ENCODE data around the gene HRH1. TPM values are rescaled to one million over a fixed set of nuclear protein-coding genes. Genes with fewer than 3 reads are reported as not detected.
"Not testable (repeated sequence)": the region's sequence is repeated elsewhere in the genome, so short reads cannot be mapped to it uniquely, and the experiment has no call there.

Gene HRH1
- total RNA-seq, 1 donor from 2014 or later = not detected

DNA sequence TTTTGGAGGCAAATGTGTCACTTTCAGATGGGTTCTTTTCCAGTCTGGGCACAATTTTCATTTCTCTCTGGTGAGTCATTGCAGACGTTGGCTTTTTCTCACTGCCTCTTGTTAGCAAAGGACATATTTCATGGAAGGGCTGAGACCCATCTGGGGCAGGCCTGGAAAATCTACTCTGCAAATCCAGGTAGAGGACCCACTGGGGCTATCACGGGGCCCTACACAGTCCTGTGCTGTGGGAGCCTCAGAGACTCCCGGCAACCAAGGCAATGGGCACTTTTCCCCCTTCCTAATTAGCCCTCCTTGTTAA lies 58.0 kb downstream of the HRH1 start:
- H3K27ac Mint-ChIP-seq (ENCODE audit: unreplicated experiment) = no peak overlapping the region

DNA sequence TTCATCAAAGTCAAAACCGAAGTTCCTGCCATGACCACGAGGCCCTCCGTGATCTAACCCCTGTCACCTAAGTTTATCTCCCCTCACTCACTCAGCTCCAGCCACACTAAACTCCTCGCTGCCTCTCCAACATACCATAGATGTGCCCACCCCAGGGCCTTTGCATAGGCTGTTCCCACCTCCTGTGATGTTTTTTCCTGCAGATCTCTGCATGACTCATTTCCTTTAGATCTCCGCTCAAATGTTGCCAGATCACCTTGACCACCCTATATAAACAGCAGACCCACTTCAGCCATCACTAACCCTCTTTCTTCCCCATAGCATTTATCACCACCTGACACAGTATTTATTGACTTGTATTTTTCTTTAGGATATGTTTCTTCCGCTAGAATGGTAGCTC lies 58.5 kb downstream of the HRH1 start:
- Mint-ChIP-seq H3K27ac (ENCODE audit: unreplicated experiment) (no peak overlapping the region), H3K4me1 (ENCODE audit: low read depth, unreplicated experiment) (no peaks in the 10 kb centered on the region), H3K9me3 (ENCODE audit: unreplicated experiment) (no peaks in the 10 kb centered on the region), H3K27me3 (ENCODE audit: unreplicated experiment) (no peaks in the 10 kb centered on the region), H3K36me3 (ENCODE audit: unreplicated experiment) (no peaks in the 10 kb centered on the region), H3K4me3 (ENCODE audit: unreplicated experiment) (no peak overlapping the region)
- no peak for DNase-seq
- TF ChIP-seq CTCF (IDR thresholded peaks at IDR 0.05; ENCODE audit: partially characterized antibody, unreplicated experiment) = no peak

More for the DNA sequence above, 58.0 kb downstream of the HRH1 start:
- Mint-ChIP-seq H3K27me3 (ENCODE audit: unreplicated experiment) (no peaks in the 10 kb centered on the region), H3K4me1 (ENCODE audit: low read depth, unreplicated experiment) (no peaks in the 10 kb centered on the region), H3K9me3 (ENCODE audit: unreplicated experiment) (no peaks in the 10 kb centered on the region), H3K36me3 (ENCODE audit: unreplicated experiment) (no peaks in the 10 kb centered on the region), H3K4me3 (ENCODE audit: unreplicated experiment) (no peak overlapping the region)
- TF ChIP-seq CTCF (IDR thresholded peaks at IDR 0.05; ENCODE audit: partially characterized antibody, unreplicated experiment) = no peak
- no peak for DNase-seq

DNA sequence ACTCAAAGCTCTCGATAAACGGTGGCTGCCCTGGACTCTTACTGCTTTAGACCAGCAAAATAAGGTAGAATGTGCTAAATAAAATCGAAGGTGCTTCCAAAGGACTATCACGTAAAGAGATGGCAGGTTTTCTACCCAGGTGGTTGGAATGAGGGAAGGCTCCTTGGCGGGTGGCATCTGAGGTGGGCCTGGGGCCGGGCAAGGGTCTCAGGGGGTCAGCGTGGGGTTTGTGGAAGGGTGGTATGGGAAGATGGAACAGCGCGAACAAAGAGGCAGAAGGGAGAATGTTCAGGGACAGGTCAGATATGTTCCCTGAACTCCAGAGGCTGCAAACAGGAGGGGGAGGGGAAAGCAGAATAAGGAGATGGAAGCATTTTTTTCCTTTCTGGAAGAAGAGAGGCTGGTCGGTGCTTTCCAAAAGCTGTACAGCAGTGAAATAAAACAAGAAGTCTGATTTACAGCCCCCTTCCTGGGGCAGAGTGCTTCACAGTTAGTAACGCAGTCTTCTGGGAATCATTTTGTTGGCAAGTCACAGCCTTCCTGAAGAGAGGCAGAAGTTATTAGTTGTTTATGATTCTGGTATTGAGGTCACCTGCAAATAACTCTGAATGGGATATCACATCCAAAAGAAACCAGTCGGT lies 59.6 kb downstream of the HRH1 start:
- no peaks in the 10 kb centered on the region for H3K36me3 Mint-ChIP-seq (ENCODE audit: unreplicated experiment)
- no peak for DNase-seq
- TF ChIP-seq CTCF (IDR thresholded peaks at IDR 0.05; ENCODE audit: partially characterized antibody, unreplicated experiment) = no peak
- no peaks in the 10 kb centered on the region for H3K27me3 Mint-ChIP-seq (ENCODE audit: unreplicated experiment)
- no peak overlapping the region for H3K4me3 Mint-ChIP-seq (ENCODE audit: unreplicated experiment)
- no peak overlapping the region for H3K27ac Mint-ChIP-seq (ENCODE audit: unreplicated experiment)
- no peaks in the 10 kb centered on the region for H3K9me3 Mint-ChIP-seq (ENCODE audit: unreplicated experiment)
- no peaks in the 10 kb centered on the region for H3K4me1 Mint-ChIP-seq (ENCODE audit: low read depth, unreplicated experiment)

GRCh38 chr3:11214451-11214978 lies 60.2 kb downstream of the HRH1 start:
- no peaks in the 10 kb centered on the region for H3K9me3 Mint-ChIP-seq (ENCODE audit: unreplicated experiment)
- no peaks in the 10 kb centered on the region for H3K27me3 Mint-ChIP-seq (ENCODE audit: unreplicated experiment)
- no peak for DNase-seq

DNA sequence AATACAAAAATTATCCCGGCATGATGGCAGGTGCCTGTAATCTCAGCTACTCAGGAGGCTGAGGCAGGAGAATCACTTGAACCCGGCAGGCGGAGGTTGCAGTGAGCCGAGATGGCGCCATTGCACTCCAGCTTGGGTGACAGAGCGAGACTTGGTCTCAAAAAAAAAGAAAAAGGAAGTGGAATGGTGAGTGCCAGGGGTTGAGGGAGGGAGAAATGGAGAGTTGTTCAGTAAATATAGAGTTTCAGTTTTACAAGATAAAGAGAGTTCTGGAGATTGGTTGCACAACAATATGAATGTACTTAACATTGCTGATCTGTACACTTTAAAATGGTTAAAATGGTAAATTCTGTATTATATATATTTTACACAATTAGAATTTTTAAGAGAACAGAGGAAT lies 63.1 kb downstream of the HRH1 start:
- H3K4me3 Mint-ChIP-seq (ENCODE audit: unreplicated experiment); H3K4me1 Mint-ChIP-seq (ENCODE audit: low read depth, unreplicated experiment); H3K9me3 Mint-ChIP-seq (ENCODE audit: unreplicated experiment); H3K27ac Mint-ChIP-seq (ENCODE audit: unreplicated experiment); DNase-seq; H3K27me3 Mint-ChIP-seq (ENCODE audit: unreplicated experiment); H3K36me3 Mint-ChIP-seq (ENCODE audit: unreplicated experiment): not testable (repeated sequence)

More at GRCh38 chr3:11214451-11214978, 60.2 kb downstream of the HRH1 start:
- Mint-ChIP-seq H3K27ac (ENCODE audit: unreplicated experiment) (no peak overlapping the region), H3K4me1 (ENCODE audit: low read depth, unreplicated experiment) (no peaks in the 10 kb centered on the region), H3K36me3 (ENCODE audit: unreplicated experiment) (no peaks in the 10 kb centered on the region), H3K4me3 (ENCODE audit: unreplicated experiment) (no peak overlapping the region)
- TF ChIP-seq CTCF (IDR thresholded peaks at IDR 0.05; ENCODE audit: partially characterized antibody, unreplicated experiment) = no peak

Measured in glutamatergic neuron (in vitro differentiated cells).